ENCODE data around the gene EXOC6. TPM values are rescaled to one million over a fixed set of nuclear protein-coding genes. Genes with fewer than 3 reads are reported as not detected.

Gene EXOC6
- polyA plus RNA-seq, 1 donor (not counting 4 experiments of a cell fraction or from before 2014, with no cell fraction given): 1.2 TPM

DNA sequence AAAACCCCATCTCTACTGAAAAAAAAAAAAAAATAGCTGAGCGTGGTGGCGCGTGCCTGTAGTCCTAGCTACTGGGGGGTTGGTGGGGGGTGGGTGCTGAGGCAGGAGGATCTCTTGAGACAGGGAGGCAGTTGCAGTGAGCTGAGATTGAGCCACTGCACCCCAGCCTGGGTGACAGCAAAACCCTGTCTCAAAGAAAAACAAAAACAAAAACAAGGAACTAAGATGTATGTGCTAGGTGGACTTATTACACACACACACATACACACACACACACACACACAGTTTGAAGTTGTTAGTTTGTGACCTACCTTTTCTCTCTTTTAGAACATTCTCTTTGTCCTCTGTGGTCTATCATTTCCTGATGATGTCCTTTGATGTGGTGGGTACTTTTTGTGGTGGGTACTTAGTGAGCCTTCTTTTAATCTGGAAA lies 53.5 kb downstream of the EXOC6 start:
- Histone ChIP-seq H3K27ac (ENCODE audit: control insufficient read depth, insufficient read depth, low read length) (no peak overlapping the region), H3K4me3 (ENCODE audit: control insufficient read depth in 2 of 3, extremely low read depth in 1 of 3, insufficient read depth in 2 of 3, low read depth in 1 of 3, low read length in 3 of 3) (no peak overlapping the region), H3K9ac (ENCODE audit: control insufficient read depth, extremely low read depth, insufficient read depth, low read length) (no peak overlapping the region), H3K4me1 (ENCODE audit: control insufficient read depth, extremely low read depth, insufficient read depth, low read length) (no peaks in the 10 kb centered on the region), H3K36me3 (ENCODE audit: control insufficient read depth in 2 of 2, extremely low read depth in 1 of 2, insufficient read depth in 2 of 2, low read length in 2 of 2) (no peaks in the 10 kb centered on the region), H3K4me2 (ENCODE audit: control insufficient read depth, extremely low read depth, insufficient read depth, low read depth, low read length) (no peak overlapping the region), H2AFZ (ENCODE audit: control insufficient read depth, low read length) (no peak overlapping the region), H3K9me1 (ENCODE audit: control insufficient read depth, extremely low read depth, insufficient read depth, low read length) (no peaks in the 10 kb centered on the region), H3K9me3 (ENCODE audit: control insufficient read depth, low read depth, low read length) (no peaks in the 10 kb centered on the region), H3K79me2 (ENCODE audit: control insufficient read depth, insufficient read depth, low read length) (no peaks in the 10 kb centered on the region), H4K20me1 (ENCODE audit: control insufficient read depth, extremely low read depth, insufficient read depth, low read length) (no peaks in the 10 kb centered on the region), H3K27me3 (ENCODE audit: control insufficient read depth, extremely low read depth, insufficient read depth, low read length) (no peaks in the 10 kb centered on the region)
- no peak for FAIRE-seq
- dilution Hi-C loops (cut with MboI; ENCODE audit: extremely low pct_ligation_motif_present, low sequenced_read_pairs): no loop called here
- no peak for DNase-seq (ENCODE audit: low read depth, low spot score)
- TF ChIP-seq CTCF (optimal IDR thresholded peaks at IDR 0.05 in 1 of 3, IDR thresholded peaks at IDR 0.05 in 1 of 3, conservative IDR thresholded peaks at IDR 0.05 in 1 of 3; ENCODE audit: extremely low read depth in 1 of 3, insufficient read depth in 2 of 3, low read length in 3 of 3) (no peak), EZH2 (IDR thresholded peaks at IDR 0.05; ENCODE audit: low read length) (no peak)

DNA sequence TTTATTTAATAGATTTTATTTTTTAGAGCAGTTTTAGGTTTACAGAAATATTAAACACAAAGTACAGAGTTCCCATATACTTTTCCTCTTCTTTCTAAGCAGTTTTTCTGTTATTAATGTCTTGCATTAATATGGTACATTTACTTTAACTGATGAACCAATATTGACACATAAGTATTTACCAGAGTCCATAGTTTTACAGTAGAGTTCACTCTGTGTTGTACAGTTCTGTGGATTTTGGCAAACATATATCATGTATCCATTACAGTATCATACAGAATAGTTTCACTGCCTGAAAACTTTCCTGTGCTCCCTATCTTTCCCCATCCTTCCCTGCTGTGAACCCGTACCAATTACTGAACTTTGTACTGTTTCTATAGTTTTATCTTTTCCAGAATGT lies 55.3 kb downstream of the EXOC6 start:
- no peaks in the 10 kb centered on the region for H3K27me3 ChIP-seq (ENCODE audit: control insufficient read depth, extremely low read depth, insufficient read depth, low read length)
- H4K20me1 ChIP-seq (ENCODE audit: control insufficient read depth, extremely low read depth, insufficient read depth, low read length): no peaks in the 10 kb centered on the region
- H2AFZ ChIP-seq (ENCODE audit: control insufficient read depth, low read length): no peak overlapping the region
- H3K4me2 ChIP-seq (ENCODE audit: control insufficient read depth, extremely low read depth, insufficient read depth, low read depth, low read length): no peak overlapping the region
- no peak overlapping the region for H3K27ac ChIP-seq (ENCODE audit: control insufficient read depth, insufficient read depth, low read length)
- H3K9me3 ChIP-seq (ENCODE audit: control insufficient read depth, low read depth, low read length): no peaks in the 10 kb centered on the region
- no peaks in the 10 kb centered on the region for H3K9me1 ChIP-seq (ENCODE audit: control insufficient read depth, extremely low read depth, insufficient read depth, low read length)
- no peaks in the 10 kb centered on the region for H3K4me1 ChIP-seq (ENCODE audit: control insufficient read depth, extremely low read depth, insufficient read depth, low read length)
- FAIRE-seq: no peak
- DNase-seq (ENCODE audit: low read depth, low spot score): no peak
- no peaks in the 10 kb centered on the region for H3K79me2 ChIP-seq (ENCODE audit: control insufficient read depth, insufficient read depth, low read length)
- dilution Hi-C loops (cut with MboI; ENCODE audit: extremely low pct_ligation_motif_present, low sequenced_read_pairs): no loop called here
- H3K9ac ChIP-seq (ENCODE audit: control insufficient read depth, extremely low read depth, insufficient read depth, low read length): no peak overlapping the region
- H3K4me3 ChIP-seq (ENCODE audit: control insufficient read depth in 2 of 3, extremely low read depth in 1 of 3, insufficient read depth in 2 of 3, low read depth in 1 of 3, low read length in 3 of 3): no peak overlapping the region
- TF ChIP-seq CTCF (optimal IDR thresholded peaks at IDR 0.05 in 1 of 3, IDR thresholded peaks at IDR 0.05 in 1 of 3, conservative IDR thresholded peaks at IDR 0.05 in 1 of 3; ENCODE audit: extremely low read depth in 1 of 3, insufficient read depth in 2 of 3, low read length in 3 of 3) (no peak), EZH2 (IDR thresholded peaks at IDR 0.05; ENCODE audit: low read length) (no peak)
- no peaks in the 10 kb centered on the region for H3K36me3 ChIP-seq (ENCODE audit: control insufficient read depth in 2 of 2, extremely low read depth in 1 of 2, insufficient read depth in 2 of 2, low read length in 2 of 2)
